Esophagus (tissue), 2 donors: ENCODE results near the gene TTC31. TPM values are rescaled to one million over a fixed set of nuclear protein-coding genes. Genes with fewer than 3 reads are reported as not detected.
A peak's percentile ranks its signal among the peaks of the same experiment; 100 is the strongest.

Experiments used
- H3K27ac ChIP-seq, 2 donors: one replicate each; pipeline ENCODE4 v1.5.1; 2013; ENCODE audit warnings: low read depth in 2 of 2, mild to moderate bottlenecking in 2 of 2, inconsistent platforms in 1 of 2, low read length in 1 of 2, moderate library complexity in 1 of 2
- H3K27me3 ChIP-seq, 2 donors: one replicate each; pipeline ENCODE4 v1.6.1; 2013; ENCODE audit warnings: low read length in 2 of 2, control low read depth in 1 of 2, mild to moderate bottlenecking in 1 of 2; ENCODE audit not compliant: insufficient read depth in 2 of 2, control insufficient read depth in 1 of 2
- H3K36me3 ChIP-seq, 2 donors: one replicate each; pipeline ENCODE4 v1.6.1; 2013; ENCODE audit warnings: low read length in 1 of 2; ENCODE audit not compliant: control insufficient read depth in 2 of 2, insufficient read depth in 2 of 2
- H3K4me1 ChIP-seq, 2 donors: one replicate each; pipeline ENCODE4 v1.6.1; 2013; ENCODE audit warnings: low read length in 1 of 2; ENCODE audit not compliant: control insufficient read depth in 2 of 2, insufficient read depth in 2 of 2
- H3K4me3 ChIP-seq, 2 donors: one replicate each; pipeline ENCODE4 v1.5.1; 2013; ENCODE audit warnings: low read length in 2 of 2, mild to moderate bottlenecking in 2 of 2, low read depth in 1 of 2, moderate library complexity in 1 of 2
- H3K9me3 ChIP-seq, 2 donors: one replicate each; pipeline ENCODE4 v1.6.1; 2013; ENCODE audit warnings: mild to moderate bottlenecking in 2 of 2, low read depth in 1 of 2, low read length in 1 of 2, moderate library complexity in 1 of 2; ENCODE audit not compliant: control insufficient read depth in 2 of 2, insufficient read depth in 1 of 2
- WGBS, 2 donors: extraction: QIAGEN DNeasy Blood & Tissue Kit; methylation state at CpG; one replicate each; pipeline ENCODE4 v1.1.7; 2013; 5-methylcytosine and 5-hydroxymethylcytosine counted together
- polyA plus RNA-seq, 2 donors: library from polyadenylated mRNA; stranded (reverse); fragments of 200-250 nt; gene quantifications; one replicate each; pipeline ENCODE4 v1.2.3, GENCODE V29; 2013
- donor health status: healthy with polysubstance abuse.
- donor health status: Bipolar disorder and iron deficiency.

The TTC31 gene
- polyA plus RNA-seq, 2 donors = 9.7 to 13.4 TPM

DNA sequence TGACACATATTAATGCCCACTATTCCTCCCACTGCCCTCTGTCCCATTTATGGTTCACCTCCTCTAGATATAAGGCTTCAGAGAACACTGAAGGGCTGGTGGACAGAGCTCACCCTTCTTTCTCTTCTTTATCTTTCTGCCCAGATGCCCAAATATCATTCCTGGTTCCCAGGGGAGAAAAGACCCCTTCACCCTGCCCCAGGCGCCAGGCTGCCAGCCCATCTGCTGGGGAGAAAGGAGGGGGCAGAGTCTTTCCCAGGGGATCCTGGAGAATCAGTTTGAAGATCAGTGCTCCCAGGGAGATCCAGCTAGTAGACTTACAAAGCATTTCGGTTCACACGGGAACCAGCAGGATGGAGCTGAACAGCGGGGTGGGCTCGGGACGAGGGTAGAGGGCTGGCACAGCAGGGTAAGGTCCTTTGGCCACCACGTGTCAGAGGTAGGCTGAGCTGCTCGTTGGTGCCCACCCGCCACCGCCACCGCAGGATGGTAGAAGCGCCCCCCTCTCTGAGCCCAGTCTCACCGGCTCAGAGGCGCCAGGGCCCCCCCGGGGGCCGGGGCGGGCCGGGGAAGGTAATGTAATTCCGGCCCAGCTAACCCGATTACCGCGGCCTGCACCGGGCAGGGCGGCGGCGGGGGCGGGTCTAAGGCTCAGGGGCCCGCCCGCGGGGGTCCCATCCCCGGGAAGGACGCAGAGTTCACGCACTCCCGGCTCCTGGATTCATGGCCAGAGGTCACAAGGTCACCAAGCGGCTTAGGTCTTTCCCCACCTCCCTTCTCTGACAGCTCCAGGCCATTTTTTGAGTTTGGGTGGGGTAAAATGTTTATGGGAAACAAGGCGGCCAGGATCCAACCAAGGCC, 30.1 kb downstream of the TTC31 start:
- Histone ChIP-seq H3K4me3 (no peak overlapping the region), H3K27me3 (peaks cover 4 to 34% of the 10 kb centered on the region in 2 donors), H3K4me1 (peaks cover 18 to 20% of the 10 kb centered on the region in 2 donors), H3K36me3 (no peaks in the 10 kb centered on the region), H3K27ac (no peak overlapping the region), H3K9me3 (peaks cover 0 to 8% of the 10 kb centered on the region in 2 donors)
- 13% methylated on average over 35 to 36 of the region's 36 CpGs for WGBS, 2 donors

DNA sequence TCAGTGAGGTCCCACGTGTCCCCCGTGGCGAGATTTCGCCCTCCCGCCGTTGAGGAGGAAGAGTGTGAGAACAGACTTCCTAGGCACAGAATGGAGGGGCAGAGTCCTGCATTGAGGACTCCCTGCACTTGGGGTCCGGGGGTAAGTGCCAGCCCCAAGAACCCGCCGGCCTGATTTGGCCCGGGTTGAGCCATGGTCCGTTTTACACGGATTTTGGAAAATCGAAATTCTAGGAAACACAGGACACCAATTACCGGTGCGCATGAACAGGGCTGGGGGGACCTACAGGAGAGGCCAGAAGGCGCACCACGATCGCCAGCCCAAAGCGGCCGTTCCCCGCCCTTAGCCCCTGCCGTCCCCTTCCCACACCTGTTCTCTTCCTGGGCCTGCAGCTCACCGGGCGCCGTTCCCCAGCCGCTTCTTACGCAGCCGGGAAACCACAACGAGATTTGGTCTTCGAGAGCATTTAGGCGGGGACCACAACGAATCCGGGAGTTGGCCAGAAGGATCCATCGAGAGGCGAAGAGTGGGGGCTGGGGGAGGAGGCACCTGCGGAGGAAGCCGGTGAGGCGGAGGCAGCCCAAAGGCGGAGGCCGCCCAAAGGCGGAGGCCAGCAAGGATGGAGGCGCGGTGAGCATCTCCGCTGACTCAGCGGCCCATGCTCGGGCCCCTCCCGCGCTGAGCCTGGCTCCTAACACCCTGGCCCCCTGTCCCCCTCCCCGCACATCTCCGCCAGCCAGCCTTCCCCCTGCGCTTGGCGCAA, 30.9 kb downstream of the TTC31 start:
- Histone ChIP-seq H3K4me1 (peaks cover 18 to 20% of the 10 kb centered on the region in 2 donors), H3K36me3 (no peaks in the 10 kb centered on the region), H3K4me3 (no peak overlapping the region), H3K27ac (no peak overlapping the region), H3K9me3 (peaks cover 0 to 8% of the 10 kb centered on the region in 2 donors), H3K27me3 (peaks cover 4 to 34% of the 10 kb centered on the region in 2 donors)
- 8 to 10% methylated on average over 46 to 52 of the region's 52 CpGs for WGBS, 2 donors

DNA sequence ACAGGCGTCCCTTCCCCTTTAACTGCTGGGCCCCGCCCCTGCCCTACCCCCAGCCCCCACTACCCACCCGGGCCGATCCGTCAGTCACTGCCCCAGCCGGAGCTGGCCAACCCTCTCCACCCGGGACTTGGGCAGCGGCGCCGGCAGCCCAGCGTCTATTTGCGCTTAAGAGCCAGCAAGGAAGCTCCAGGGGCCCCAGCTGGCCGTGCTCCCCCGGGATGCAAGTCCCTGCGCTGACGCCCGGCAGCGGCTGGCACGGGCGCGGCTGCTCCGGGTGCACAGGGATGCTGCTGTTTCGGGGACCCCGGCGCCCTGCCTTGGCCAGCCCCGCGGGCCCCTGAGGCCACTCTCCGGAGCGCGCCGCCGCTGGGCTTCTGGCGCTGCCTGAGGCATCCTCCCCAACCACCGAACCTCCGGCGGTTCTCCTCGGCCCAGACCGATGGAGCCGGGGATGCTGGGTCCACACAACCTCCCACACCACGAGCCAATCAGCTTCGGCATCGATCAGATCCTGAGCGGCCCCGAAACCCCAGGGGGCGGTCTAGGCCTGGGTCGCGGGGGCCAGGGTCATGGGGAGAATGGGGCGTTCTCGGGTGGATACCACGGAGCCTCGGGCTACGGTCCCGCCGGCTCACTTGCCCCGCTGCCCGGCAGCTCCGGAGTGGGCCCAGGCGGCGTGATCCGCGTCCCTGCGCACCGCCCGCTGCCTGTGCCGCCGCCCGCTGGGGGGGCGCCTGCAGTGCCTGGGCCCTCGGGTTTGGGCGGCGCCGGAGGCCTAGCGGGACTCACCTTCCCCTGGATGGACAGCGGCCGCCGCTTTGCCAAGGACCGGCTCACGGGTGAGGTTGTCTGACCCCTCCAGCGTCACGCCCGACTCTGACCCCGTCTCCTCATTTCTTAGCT, 31.7 kb downstream of the TTC31 start, which contains the start of gene TLX2:
Gene TLX2, plus strand, starts transcription at position 83 of the 903 bp plus-strand sequence. Its CDS starts 357 bp downstream, at position 440.
- no peak within 1 kb of the TSS for H3K4me3 ChIP-seq
- no peaks in the 10 kb centered on the region for H3K36me3 ChIP-seq
- H3K4me1 ChIP-seq = peaks cover 18 to 20% of the 10 kb centered on the region in 2 donors
- H3K9me3 ChIP-seq = peaks cover 0 to 8% of the 10 kb centered on the region in 2 donors
- 4% methylated on average over 69 to 82 of the region's 82 CpGs for WGBS, 2 donors
- H3K27ac ChIP-seq = no peak within 1 kb of the TSS
- H3K27me3 ChIP-seq = peaks cover 4 to 34% of the 10 kb centered on the region in 2 donors

DNA sequence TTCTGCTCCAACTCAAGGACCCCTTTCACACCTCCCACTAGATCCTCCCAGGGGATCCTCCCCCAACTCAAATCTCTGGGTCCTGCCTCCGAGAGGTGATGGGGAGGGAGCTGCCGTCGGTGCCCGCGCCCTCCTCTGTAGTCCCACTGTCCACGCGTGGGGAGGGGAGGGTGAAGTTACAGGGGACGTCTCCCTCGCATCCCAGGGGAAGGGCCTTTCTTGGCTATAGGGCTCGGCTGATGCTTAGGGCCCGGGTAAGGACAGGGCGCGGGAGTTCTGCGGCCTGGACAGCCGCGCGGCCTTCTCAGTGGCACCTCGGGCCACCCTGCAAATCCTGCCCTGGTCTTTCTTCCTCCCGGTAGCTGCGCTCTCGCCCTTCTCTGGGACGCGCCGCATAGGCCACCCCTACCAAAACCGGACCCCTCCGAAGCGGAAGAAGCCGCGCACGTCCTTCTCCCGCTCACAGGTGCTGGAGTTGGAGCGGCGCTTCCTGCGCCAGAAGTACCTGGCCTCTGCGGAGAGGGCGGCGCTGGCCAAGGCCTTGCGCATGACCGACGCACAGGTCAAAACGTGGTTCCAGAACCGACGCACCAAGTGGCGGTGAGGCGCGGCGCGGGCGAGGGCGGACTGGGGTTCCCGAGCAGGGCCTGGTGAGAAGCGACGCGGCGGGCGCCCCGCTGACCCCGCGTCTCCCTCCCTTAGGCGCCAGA, 32.5 kb downstream of the TTC31 start:
- Histone ChIP-seq H3K4me1 (peaks cover 18 to 20% of the 10 kb centered on the region in 2 donors), H3K27me3 (peaks cover 4 to 34% of the 10 kb centered on the region in 2 donors), H3K36me3 (no peaks in the 10 kb centered on the region), H3K27ac (no peak overlapping the region), H3K9me3 (peaks cover 0 to 8% of the 10 kb centered on the region in 2 donors), H3K4me3 (peak overlapping the region; percentile 13 to 20)
- WGBS, 2 donors = 6 to 7% methylated on average over 59 to 60 of the region's 60 CpGs

DNA sequence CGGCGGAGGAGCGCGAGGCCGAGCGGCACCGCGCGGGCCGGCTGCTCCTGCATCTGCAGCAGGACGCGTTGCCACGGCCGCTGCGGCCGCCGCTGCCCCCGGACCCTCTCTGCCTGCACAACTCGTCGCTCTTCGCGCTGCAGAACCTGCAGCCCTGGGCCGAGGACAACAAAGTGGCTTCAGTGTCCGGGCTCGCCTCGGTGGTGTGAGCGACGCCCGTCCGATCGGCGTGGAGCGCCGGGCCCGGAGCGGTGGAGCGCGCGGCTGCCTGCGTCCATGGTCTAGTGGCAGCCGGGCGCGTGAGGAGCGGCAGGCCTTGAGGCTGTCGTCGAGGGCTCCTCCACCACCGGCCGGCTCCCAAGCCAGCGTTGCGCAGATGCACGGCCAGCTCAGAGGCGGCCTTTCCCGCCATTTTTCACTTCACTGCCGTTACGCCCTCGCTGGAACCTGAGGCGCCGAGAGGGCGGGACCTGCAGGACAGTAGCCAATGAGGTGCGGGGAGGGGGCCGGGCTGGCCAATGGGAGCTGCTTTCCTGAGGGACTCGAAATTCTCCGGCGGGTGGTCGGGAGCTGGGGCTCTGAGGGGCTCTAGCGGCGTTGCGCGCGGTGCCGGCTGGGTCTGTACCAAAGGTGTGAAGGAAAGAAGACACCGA, 33.2 kb downstream of the TTC31 start:
- Histone ChIP-seq H3K27me3 (peaks cover 4 to 34% of the 10 kb centered on the region in 2 donors), H3K27ac (no peak overlapping the region), H3K4me3 (peak overlapping the region; percentile 20 to 24), H3K4me1 (peaks cover 18 to 20% of the 10 kb centered on the region in 2 donors), H3K9me3 (peaks cover 0 to 8% of the 10 kb centered on the region in 2 donors), H3K36me3 (no peaks in the 10 kb centered on the region)
- 7 to 11% methylated on average over 70 to 72 of the region's 72 CpGs for WGBS, 2 donors

DNA sequence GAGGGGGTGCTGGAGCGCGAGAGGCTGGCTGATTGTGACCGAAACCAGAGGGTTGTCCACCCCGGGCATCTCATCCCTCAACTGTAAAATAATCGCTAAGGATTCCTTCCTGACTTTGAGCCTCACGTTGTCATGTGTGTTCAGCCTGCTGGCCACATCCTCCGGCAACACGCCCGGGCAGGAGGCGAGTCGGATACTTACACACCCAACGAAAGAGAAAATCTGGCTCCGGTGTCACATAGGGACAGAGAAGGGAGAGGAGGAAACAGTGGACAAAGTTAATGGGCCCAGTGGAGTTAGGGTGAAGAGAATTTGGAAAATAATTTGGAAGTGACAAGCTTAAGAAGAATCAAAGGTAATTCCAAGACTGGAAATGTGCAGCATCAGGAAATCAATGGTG, 33.8 kb downstream of the TTC31 start:
- Histone ChIP-seq H3K4me1 (peaks cover 18 to 20% of the 10 kb centered on the region in 2 donors), H3K27me3 (peaks cover 4 to 34% of the 10 kb centered on the region in 2 donors), H3K27ac (no peak overlapping the region), H3K9me3 (peaks cover 0 to 8% of the 10 kb centered on the region in 2 donors), H3K36me3 (no peaks in the 10 kb centered on the region), H3K4me3 (peak overlapping the region in 1 of 2 donors; percentile 20)
- 62 to 67% methylated on average over 13 of the region's 13 CpGs for WGBS, 2 donors

DNA sequence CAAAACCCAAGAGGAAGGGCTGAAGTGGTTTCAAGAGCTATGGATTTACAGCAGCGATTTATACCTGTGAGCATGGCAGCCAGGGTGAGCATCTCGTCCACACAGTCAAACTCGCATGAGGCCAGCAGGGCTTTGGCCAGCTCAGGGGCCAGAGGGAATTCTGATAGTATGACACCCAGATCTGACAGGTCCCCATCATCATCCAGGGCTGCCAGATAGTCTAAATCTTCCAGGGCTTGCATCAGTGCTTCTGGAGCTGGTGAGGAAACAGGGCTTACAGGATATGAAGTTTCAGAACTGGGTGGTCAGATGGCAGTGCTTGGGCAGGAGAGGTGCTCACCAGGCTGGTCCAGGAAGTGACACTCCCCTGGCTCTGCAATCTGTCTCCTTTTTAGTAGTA, 39.6 kb downstream of the TTC31 start:
- H3K9me3 ChIP-seq = no peaks in the 10 kb centered on the region
- H3K27me3 ChIP-seq = no peaks in the 10 kb centered on the region
- WGBS, 2 donors = 74 to 83% methylated on average over 3 of the region's 3 CpGs
- peaks cover 7 to 8% of the 10 kb centered on the region in 2 donors for H3K36me3 ChIP-seq
- H3K4me1 ChIP-seq = no peaks in the 10 kb centered on the region
- H3K27ac ChIP-seq = no peak overlapping the region
- no peak overlapping the region for H3K4me3 ChIP-seq

DNA sequence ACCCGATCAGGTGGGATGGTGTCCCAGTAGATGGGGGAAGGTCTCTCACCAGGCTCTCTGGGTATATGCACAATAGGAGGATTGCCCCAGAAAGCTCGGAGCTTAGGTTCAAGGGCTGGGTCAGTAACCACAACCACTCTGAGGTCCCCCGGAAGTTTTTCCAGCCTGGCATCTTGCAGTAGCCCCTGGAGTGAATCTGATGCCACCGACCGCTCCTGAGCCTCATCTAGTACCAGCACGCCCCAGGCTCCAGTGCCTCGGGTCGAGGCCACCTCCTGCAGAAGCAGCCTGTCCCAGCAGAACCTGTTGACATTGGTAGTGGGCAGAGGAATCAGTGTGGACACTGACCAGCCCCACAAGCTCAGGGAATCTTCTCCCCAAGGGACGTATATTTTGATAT, 41.1 kb downstream of the TTC31 start:
- Histone ChIP-seq H3K9me3 (no peaks in the 10 kb centered on the region), H3K4me1 (peaks cover 4 to 8% of the 10 kb centered on the region in 2 donors), H3K27ac (no peak overlapping the region), H3K36me3 (peaks cover 7 to 11% of the 10 kb centered on the region in 2 donors), H3K4me3 (no peak overlapping the region), H3K27me3 (no peaks in the 10 kb centered on the region)
- 79 to 82% methylated on average over 9 of the region's 9 CpGs for WGBS, 2 donors
